ENCODE results near the gene OCRL.

The OCRL gene

GRCh38 chrX:129596077-129596476 is 56.0 kb downstream of the OCRL start:
- H3K4me3 Mint-ChIP-seq = no peak overlapping the region
- H3K36me3 Mint-ChIP-seq = no peaks in the 10 kb centered on the region
- H3K9me3 Mint-ChIP-seq = no peaks in the 10 kb centered on the region
- no peak overlapping the region for H3K27ac Mint-ChIP-seq
- H3K4me1 Mint-ChIP-seq = no peaks in the 10 kb centered on the region
- H3K27me3 Mint-ChIP-seq = no peaks in the 10 kb centered on the region

GRCh38 chrX:129597905-129598304 is 57.8 kb downstream of the OCRL start:
- no peak overlapping the region for H3K4me3 Mint-ChIP-seq
- H3K9me3 Mint-ChIP-seq = no peaks in the 10 kb centered on the region
- H3K27ac Mint-ChIP-seq = no peak overlapping the region
- H3K36me3 Mint-ChIP-seq = no peaks in the 10 kb centered on the region
- H3K4me1 Mint-ChIP-seq = peaks cover 9% of the 10 kb centered on the region
- H3K27me3 Mint-ChIP-seq = no peaks in the 10 kb centered on the region

- Mint-ChIP-seq H3K9me3 (no peaks in the 10 kb centered on the region), H3K4me1 (peaks cover 16% of the 10 kb centered on the region), H3K36me3 (no peaks in the 10 kb centered on the region), H3K27me3 (no peaks in the 10 kb centered on the region), H3K4me3 (no peak overlapping the region), H3K27ac (no peak overlapping the region)
Measured at GRCh38 chrX:129599499-129599898, 59.4 kb downstream of the OCRL start.

DNA sequence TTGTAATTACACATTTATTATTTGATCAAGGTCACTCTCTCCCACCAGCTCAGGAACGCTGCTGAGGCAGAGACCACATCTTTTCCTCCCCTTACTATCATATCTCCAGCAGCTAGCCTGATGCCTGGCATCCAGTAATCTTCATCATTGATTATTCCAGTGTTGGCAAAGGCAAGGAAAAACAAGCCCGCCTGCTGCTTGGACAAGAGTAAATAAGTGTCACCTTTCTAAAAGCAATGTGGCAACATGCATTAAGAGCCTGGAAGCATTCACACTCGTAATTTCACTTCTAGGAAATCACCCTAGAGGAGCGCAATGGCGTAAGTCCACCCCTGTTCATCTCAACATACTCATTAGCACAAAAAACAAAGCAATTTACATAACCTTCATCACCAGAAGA is 59.9 kb downstream of the OCRL start:
- Mint-ChIP-seq H3K27me3 (no peaks in the 10 kb centered on the region), H3K4me3 (no peak overlapping the region), H3K27ac (no peak overlapping the region), H3K36me3 (no peaks in the 10 kb centered on the region), H3K4me1 (peaks cover 16% of the 10 kb centered on the region), H3K9me3 (no peaks in the 10 kb centered on the region)

DNA sequence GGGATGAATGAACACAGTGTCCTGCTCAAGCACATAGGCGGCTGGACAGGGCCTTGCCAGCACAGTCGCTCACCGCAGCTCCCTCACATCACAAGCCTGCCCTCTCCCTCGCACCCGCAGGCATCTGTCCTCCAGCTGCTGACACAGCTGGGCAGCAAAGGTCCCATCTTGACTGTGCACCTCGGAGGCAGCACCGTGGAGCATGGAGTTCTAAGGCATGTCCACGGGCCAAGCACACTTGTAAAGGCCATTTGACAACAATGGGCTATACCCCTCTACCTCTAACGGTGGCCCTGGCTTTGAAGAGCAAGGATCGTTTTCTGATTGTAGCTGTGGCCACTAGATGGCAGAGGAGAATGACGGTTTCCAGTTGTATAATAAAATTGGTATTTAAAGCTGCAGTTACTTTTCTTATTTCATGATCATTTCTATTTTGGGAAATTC is 60.9 kb downstream of the OCRL start:
- Mint-ChIP-seq H3K4me3 (no peak overlapping the region), H3K27me3 (no peaks in the 10 kb centered on the region), H3K27ac (no peak overlapping the region), H3K4me1 (peaks cover 21% of the 10 kb centered on the region), H3K9me3 (no peaks in the 10 kb centered on the region), H3K36me3 (no peaks in the 10 kb centered on the region)

- no peaks in the 10 kb centered on the region for H3K36me3 Mint-ChIP-seq
- H3K4me1 Mint-ChIP-seq = peaks cover 18% of the 10 kb centered on the region
- no peaks in the 10 kb centered on the region for H3K9me3 Mint-ChIP-seq
- no peaks in the 10 kb centered on the region for H3K27me3 Mint-ChIP-seq
- H3K4me3 Mint-ChIP-seq = no peak overlapping the region
- no peak overlapping the region for H3K27ac Mint-ChIP-seq
Measured at GRCh38 chrX:129606918-129607317, 66.9 kb downstream of the OCRL start.

DNA sequence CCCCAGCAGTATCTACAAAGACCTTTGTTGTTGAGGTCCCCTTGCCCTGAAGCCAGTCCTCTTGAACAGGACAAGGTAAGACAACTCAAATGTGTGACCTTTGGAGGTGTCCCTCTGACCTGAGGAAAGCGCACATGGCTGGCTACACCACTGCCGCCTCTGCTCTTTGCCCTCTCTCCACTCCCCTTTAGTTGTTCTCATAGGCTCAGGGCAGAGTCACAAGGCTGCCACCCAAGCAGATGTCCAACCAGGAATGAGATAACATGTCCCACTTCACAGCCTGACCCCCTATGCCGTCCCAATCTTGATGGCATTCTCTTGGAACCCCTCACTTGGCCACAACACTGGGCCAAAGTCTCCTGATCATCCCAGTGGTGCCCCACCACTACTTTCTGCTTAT is 68.4 kb downstream of the OCRL start:
- Mint-ChIP-seq H3K4me3 (no peak overlapping the region), H3K27me3 (no peaks in the 10 kb centered on the region), H3K36me3 (no peaks in the 10 kb centered on the region), H3K9me3 (no peaks in the 10 kb centered on the region), H3K27ac (no peak overlapping the region), H3K4me1 (peaks cover 15% of the 10 kb centered on the region)

DNA sequence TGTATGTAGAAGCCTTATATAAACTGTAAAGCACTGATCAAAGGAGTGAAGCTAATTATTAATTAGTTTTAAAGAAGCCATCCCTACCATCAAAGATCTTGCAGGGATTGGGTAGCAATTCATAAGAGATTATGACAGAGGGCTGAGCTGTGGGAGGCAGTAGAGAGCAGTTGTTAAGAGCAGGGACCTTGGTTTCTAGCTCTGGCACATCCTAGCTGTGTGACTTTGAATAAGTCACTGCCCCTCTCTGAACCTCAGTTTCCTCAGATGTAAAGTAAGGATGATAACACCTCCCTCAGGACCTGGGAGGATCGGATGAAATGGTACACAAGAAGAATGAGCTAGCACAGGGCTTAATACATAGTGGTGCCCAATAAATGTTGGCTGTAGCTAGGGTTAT is 69.3 kb downstream of the OCRL start:
- no peak overlapping the region for H3K4me3 Mint-ChIP-seq
- H3K4me1 Mint-ChIP-seq = peaks cover 12% of the 10 kb centered on the region
- H3K36me3 Mint-ChIP-seq = no peaks in the 10 kb centered on the region
- no peaks in the 10 kb centered on the region for H3K9me3 Mint-ChIP-seq
- no peaks in the 10 kb centered on the region for H3K27me3 Mint-ChIP-seq
- no peak overlapping the region for H3K27ac Mint-ChIP-seq

- Mint-ChIP-seq H3K4me3 (no peak overlapping the region), H3K9me3 (no peaks in the 10 kb centered on the region), H3K27me3 (no peaks in the 10 kb centered on the region), H3K4me1 (peaks cover 4% of the 10 kb centered on the region), H3K36me3 (no peaks in the 10 kb centered on the region), H3K27ac (no peak overlapping the region)
Measured at GRCh38 chrX:129612396-129612795, 72.3 kb downstream of the OCRL start.

GRCh38 chrX:129613596-129613995 is 73.5 kb downstream of the OCRL start:
- no peak overlapping the region for H3K27ac Mint-ChIP-seq
- H3K4me1 Mint-ChIP-seq = peaks cover 4% of the 10 kb centered on the region
- no peaks in the 10 kb centered on the region for H3K36me3 Mint-ChIP-seq
- no peak overlapping the region for H3K4me3 Mint-ChIP-seq
- no peaks in the 10 kb centered on the region for H3K27me3 Mint-ChIP-seq
- no peaks in the 10 kb centered on the region for H3K9me3 Mint-ChIP-seq

- Mint-ChIP-seq H3K9me3 (no peaks in the 10 kb centered on the region), H3K27ac (no peak overlapping the region), H3K36me3 (no peaks in the 10 kb centered on the region), H3K4me3 (no peak overlapping the region), H3K4me1 (peaks cover 4% of the 10 kb centered on the region), H3K27me3 (no peaks in the 10 kb centered on the region)
Measured at GRCh38 chrX:129614481-129615255, 74.6 kb downstream of the OCRL start.

GRCh38 chrX:129617420-129617819 is 77.4 kb downstream of the OCRL start:
- H3K4me3 Mint-ChIP-seq = no peak overlapping the region
- H3K9me3 Mint-ChIP-seq = no peaks in the 10 kb centered on the region
- no peak overlapping the region for H3K27ac Mint-ChIP-seq

GRCh38 chrX:129618997-129619396 is 78.9 kb downstream of the OCRL start:
- peaks cover under 1% of the 10 kb centered on the region for H3K4me1 Mint-ChIP-seq
- H3K27ac Mint-ChIP-seq = no peak overlapping the region
- H3K4me3 Mint-ChIP-seq = no peak overlapping the region
- H3K27me3 Mint-ChIP-seq = no peaks in the 10 kb centered on the region
- H3K9me3 Mint-ChIP-seq = no peaks in the 10 kb centered on the region
- no peaks in the 10 kb centered on the region for H3K36me3 Mint-ChIP-seq

More at GRCh38 chrX:129617420-129617819, 77.4 kb downstream of the OCRL start:
- peaks cover 4% of the 10 kb centered on the region for H3K4me1 Mint-ChIP-seq
- H3K27me3 Mint-ChIP-seq = no peaks in the 10 kb centered on the region
- no peaks in the 10 kb centered on the region for H3K36me3 Mint-ChIP-seq

- H3K27ac Mint-ChIP-seq = no peak overlapping the region
- H3K4me1 Mint-ChIP-seq = no peaks in the 10 kb centered on the region
- no peak overlapping the region for H3K4me3 Mint-ChIP-seq
- H3K36me3 Mint-ChIP-seq = no peaks in the 10 kb centered on the region
- H3K9me3 Mint-ChIP-seq = no peaks in the 10 kb centered on the region
- peaks cover 1% of the 10 kb centered on the region for H3K27me3 Mint-ChIP-seq
Measured at GRCh38 chrX:129622757-129623301, 82.8 kb downstream of the OCRL start.

DNA sequence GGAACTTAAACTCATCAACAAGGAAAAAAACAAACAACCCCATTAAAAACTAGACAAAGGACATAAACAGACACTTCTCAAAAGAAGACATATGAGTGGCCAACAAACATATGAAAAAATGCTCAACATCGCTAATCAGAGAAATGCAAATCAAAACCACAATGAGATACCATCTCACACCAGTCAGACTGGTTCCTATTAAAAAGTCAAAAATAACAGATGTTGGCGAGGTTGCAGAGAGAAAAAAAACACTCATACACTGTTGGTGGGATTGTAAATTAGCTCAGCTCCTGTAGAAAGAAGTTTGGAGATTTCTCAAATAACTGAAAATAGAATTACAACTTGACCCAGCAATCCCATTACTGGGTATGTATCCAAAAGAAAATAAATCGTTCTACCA is 86.0 kb downstream of the OCRL start:
- no peaks in the 10 kb centered on the region for H3K9me3 Mint-ChIP-seq
- H3K27me3 Mint-ChIP-seq = peaks cover 1% of the 10 kb centered on the region
- H3K4me1 Mint-ChIP-seq = no peaks in the 10 kb centered on the region
- no peak overlapping the region for H3K4me3 Mint-ChIP-seq
- no peaks in the 10 kb centered on the region for H3K36me3 Mint-ChIP-seq
- no peak overlapping the region for H3K27ac Mint-ChIP-seq

- H3K9me3 Mint-ChIP-seq = no peaks in the 10 kb centered on the region
- no peak overlapping the region for H3K4me3 Mint-ChIP-seq
- H3K4me1 Mint-ChIP-seq = no peaks in the 10 kb centered on the region
- H3K27me3 Mint-ChIP-seq = peaks cover 1% of the 10 kb centered on the region
- H3K36me3 Mint-ChIP-seq = no peaks in the 10 kb centered on the region
- no peak overlapping the region for H3K27ac Mint-ChIP-seq
Measured at GRCh38 chrX:129629837-129630236, 89.8 kb downstream of the OCRL start.

DNA sequence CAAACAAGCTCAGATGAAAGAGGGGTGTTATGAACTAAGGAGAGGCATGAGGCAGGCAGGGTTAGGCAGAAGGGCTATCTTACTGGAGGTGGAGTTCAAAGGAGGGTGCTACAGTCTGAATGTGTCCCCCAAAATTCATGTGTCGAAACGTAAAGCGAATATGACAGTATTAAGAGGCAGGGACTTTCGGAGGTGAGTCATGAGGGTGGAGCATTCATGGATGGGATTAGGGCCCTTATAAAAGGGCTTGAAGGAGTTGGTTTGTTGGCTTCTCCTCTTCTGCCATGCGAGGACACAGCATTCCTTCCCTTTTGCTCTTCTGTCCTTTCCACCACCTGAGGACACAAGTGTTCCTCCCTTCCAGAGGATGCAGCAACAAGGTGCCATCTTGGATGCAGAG is 91.8 kb downstream of the OCRL start:
- no peak overlapping the region for H3K27ac Mint-ChIP-seq
- no peaks in the 10 kb centered on the region for H3K27me3 Mint-ChIP-seq
- no peaks in the 10 kb centered on the region for H3K9me3 Mint-ChIP-seq
- H3K36me3 Mint-ChIP-seq = no peaks in the 10 kb centered on the region
- H3K4me3 Mint-ChIP-seq = no peak overlapping the region
- H3K4me1 Mint-ChIP-seq = no peaks in the 10 kb centered on the region
